HCT116 (cell line): ENCODE data around the gene JPH3.

Source experiments
- CBX3 ChIP-seq: IDR thresholded peaks from 2 replicates; pipeline ENCODE4 v1.6.1; 2012; ENCODE audit warnings: low read depth
- CEBPB ChIP-seq: IDR thresholded peaks from 2 replicates; pipeline ENCODE4 v1.6.1; 2012; ENCODE audit warnings: low read depth
- EGR1 ChIP-seq: IDR thresholded peaks from 2 replicates; pipeline ENCODE4 v1.6.1; 2012; ENCODE audit warnings: low read depth
- EZH2 ChIP-seq: fragments of 200-600 bp; sonication (generic); IDR thresholded peaks from 2 replicates; pipeline ENCODE4 v1.6.1; 2017; ENCODE audit warnings: antibody characterized with exemption, mixed run types
- EZH2phosphoT487 ChIP-seq: fragments of 200-600 bp; IDR thresholded peaks from 2 replicates; pipeline ENCODE4 v1.6.1; 2018; ENCODE audit warnings: antibody characterized with exemption, borderline replicate concordance
- JUND ChIP-seq: IDR thresholded peaks from 2 replicates; pipeline ENCODE4 v1.6.1; 2012
- POLR2A ChIP-seq: IDR thresholded peaks from 2 replicates; pipeline ENCODE4 v1.7.0; 2011; ENCODE audit warnings: borderline replicate concordance; ENCODE audit not compliant: insufficient read depth, insufficient read length; ENCODE audit errors: extremely low read depth
- POLR2AphosphoS5 ChIP-seq: IDR thresholded peaks from 2 replicates; pipeline ENCODE4 v1.6.1; 2011; ENCODE audit warnings: mild to moderate bottlenecking, low read depth, low read length, moderate library complexity
- RAD21 ChIP-seq: IDR thresholded peaks from 2 replicates; pipeline ENCODE4 v1.6.1; 2012; ENCODE audit warnings: low read depth, mild to moderate bottlenecking
- REST ChIP-seq: IDR thresholded peaks from 2 replicates; pipeline ENCODE4 v1.6.1; 2012; ENCODE audit warnings: low read depth
- ZFX ChIP-seq: fragments of 450-650 bp; IDR thresholded peaks from 2 replicates; pipeline ENCODE4 v1.6.1; 2017
- ZNF274 ChIP-seq: fragments of 200-500 bp; sonication (Bioruptor generic); IDR thresholded peaks from 2 replicates; pipeline ENCODE4 v1.6.1; 2014; ENCODE audit warnings: mild to moderate bottlenecking, low read depth, low read length, inconsistent platforms
- TF ChIP-seq, protein P1 (sequence below), 3 experiments: fragments of 200-600 bp in 1 of 3; sonication (generic) in 1 of 3; IDR thresholded peaks in 2 of 3; conservative IDR thresholded peaks in 1 of 3; 2 replicates each; pipeline ENCODE4 v1.5.1; 2012 to 2017; ENCODE audit warnings: low read depth in 2 of 3, low read length in 2 of 3, antibody characterized with exemption in 1 of 3, borderline replicate concordance in 1 of 3, control low read depth in 1 of 3, mild to moderate bottlenecking in 1 of 3, mixed read lengths in 1 of 3, mixed run types in 1 of 3, moderate library complexity in 1 of 3; ENCODE audit not compliant: insufficient read depth in 1 of 3
- TF ChIP-seq, protein P2 (sequence below): IDR thresholded peaks from 2 replicates; pipeline ENCODE4 v1.6.1; 2011; ENCODE audit warnings: mild to moderate bottlenecking, low read length, moderate library complexity; ENCODE audit not compliant: insufficient replicate concordance; ENCODE audit errors: extremely low read depth

- TF ChIP-seq RAD21 (no peak), EZH2phosphoT487 (no peak), ZNF274 (no peak), REST (no peak), CBX3 (no peak), POLR2AphosphoS5 (no peak), CEBPB (no peak), POLR2A (no peak), EGR1 (no peak), EZH2 (no peak), JUND (no peak), ZFX (no peak)
- TF ChIP-seq, protein P1, sequence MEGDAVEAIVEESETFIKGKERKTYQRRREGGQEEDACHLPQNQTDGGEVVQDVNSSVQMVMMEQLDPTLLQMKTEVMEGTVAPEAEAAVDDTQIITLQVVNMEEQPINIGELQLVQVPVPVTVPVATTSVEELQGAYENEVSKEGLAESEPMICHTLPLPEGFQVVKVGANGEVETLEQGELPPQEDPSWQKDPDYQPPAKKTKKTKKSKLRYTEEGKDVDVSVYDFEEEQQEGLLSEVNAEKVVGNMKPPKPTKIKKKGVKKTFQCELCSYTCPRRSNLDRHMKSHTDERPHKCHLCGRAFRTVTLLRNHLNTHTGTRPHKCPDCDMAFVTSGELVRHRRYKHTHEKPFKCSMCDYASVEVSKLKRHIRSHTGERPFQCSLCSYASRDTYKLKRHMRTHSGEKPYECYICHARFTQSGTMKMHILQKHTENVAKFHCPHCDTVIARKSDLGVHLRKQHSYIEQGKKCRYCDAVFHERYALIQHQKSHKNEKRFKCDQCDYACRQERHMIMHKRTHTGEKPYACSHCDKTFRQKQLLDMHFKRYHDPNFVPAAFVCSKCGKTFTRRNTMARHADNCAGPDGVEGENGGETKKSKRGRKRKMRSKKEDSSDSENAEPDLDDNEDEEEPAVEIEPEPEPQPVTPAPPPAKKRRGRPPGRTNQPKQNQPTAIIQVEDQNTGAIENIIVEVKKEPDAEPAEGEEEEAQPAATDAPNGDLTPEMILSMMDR (IDR thresholded peaks at IDR 0.05 in 2 of 3, conservative IDR thresholded peaks at IDR 0.05 in 1 of 3; ENCODE audit: borderline replicate concordance in 1 of 3, insufficient read depth in 1 of 3, low read depth in 2 of 3, low read length in 2 of 3): no peak
- TF ChIP-seq, protein P2, sequence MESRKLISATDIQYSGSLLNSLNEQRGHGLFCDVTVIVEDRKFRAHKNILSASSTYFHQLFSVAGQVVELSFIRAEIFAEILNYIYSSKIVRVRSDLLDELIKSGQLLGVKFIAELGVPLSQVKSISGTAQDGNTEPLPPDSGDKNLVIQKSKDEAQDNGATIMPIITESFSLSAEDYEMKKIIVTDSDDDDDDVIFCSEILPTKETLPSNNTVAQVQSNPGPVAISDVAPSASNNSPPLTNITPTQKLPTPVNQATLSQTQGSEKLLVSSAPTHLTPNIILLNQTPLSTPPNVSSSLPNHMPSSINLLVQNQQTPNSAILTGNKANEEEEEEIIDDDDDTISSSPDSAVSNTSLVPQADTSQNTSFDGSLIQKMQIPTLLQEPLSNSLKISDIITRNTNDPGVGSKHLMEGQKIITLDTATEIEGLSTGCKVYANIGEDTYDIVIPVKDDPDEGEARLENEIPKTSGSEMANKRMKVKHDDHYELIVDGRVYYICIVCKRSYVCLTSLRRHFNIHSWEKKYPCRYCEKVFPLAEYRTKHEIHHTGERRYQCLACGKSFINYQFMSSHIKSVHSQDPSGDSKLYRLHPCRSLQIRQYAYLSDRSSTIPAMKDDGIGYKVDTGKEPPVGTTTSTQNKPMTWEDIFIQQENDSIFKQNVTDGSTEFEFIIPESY: no peak
These were observed 39.4 kb downstream of the JPH3 start for GRCh38 chr16:87641721-87642120.
